ENCODE data around the gene NFIB. TPM values are rescaled to one million over a fixed set of nuclear protein-coding genes. Genes with fewer than 3 reads are reported as not detected.

The NFIB gene
- total RNA-seq, 5 donors from 2014 or later (not counting 1 experiment from before 2014, with no cell fraction given) = 0.15 to 0.89 (median 0.39) TPM; not detected in 1

GRCh38 chr9:14170392-14170931 is 143.5 kb downstream of the NFIB start:
- Mint-ChIP-seq H3K4me3 (no peak overlapping the region), H3K36me3 (no peaks in the 10 kb centered on the region), H3K27ac (no peak overlapping the region), H3K9me3 (peaks cover 0 to 7% (median 3%) of the 10 kb centered on the region in 3 donors), H3K4me1 (no peaks in the 10 kb centered on the region), H3K27me3 (peaks cover 0 to 6% of the 10 kb centered on the region in 2 donors)
- ATAC-seq (replicated peaks in 1 of 4) (no peak), DNase-seq (no peak)
- no peak overlapping the region for H3K27ac ChIP-seq (ENCODE audit: low read length)
- H3K27me3 ChIP-seq (replicated peaks in 1 of 2; ENCODE audit: control insufficient read depth in 2 of 2, extremely low read depth in 1 of 2, insufficient read depth in 2 of 2, low read length in 1 of 2) = no peaks in the 10 kb centered on the region
- no peaks in the 10 kb centered on the region for H3K36me3 ChIP-seq (ENCODE audit: control insufficient read depth in 2 of 2, extremely low read depth in 1 of 2, insufficient read depth in 1 of 2, low read length in 1 of 2)
- no CpG with 5 or more reads among the region's 2 CpGs for WGBS (ENCODE audit: insufficient coverage)
- no peaks in the 10 kb centered on the region for H3K9me3 ChIP-seq
- ChIA-PET CTCF (no interaction called here), POLR2A (no interaction called here)
- no peaks in the 10 kb centered on the region for H3K4me1 ChIP-seq (ENCODE audit: control insufficient read depth in 1 of 2, extremely low read depth in 1 of 2, insufficient read depth in 2 of 2, low read length in 2 of 2)
- H3K4me3 ChIP-seq (ENCODE audit: control insufficient read depth in 1 of 2, extremely low read depth in 1 of 2, low read length in 1 of 2) = no peak overlapping the region

- Mint-ChIP-seq H3K36me3 (no peaks in the 10 kb centered on the region), H3K9me3 (peaks cover 2 to 13% (median 3%) of the 10 kb centered on the region in 3 donors), H3K27me3 (peaks cover 2 to 6% of the 10 kb centered on the region in 2 donors), H3K4me1 (no peaks in the 10 kb centered on the region), H3K4me3 (no peak overlapping the region), H3K27ac (no peak overlapping the region)
- H3K27ac ChIP-seq (ENCODE audit: low read length) = no peak overlapping the region
- no peaks in the 10 kb centered on the region for H3K27me3 ChIP-seq (replicated peaks in 1 of 2; ENCODE audit: control insufficient read depth in 2 of 2, extremely low read depth in 1 of 2, insufficient read depth in 2 of 2, low read length in 1 of 2)
- H3K4me3 ChIP-seq (ENCODE audit: control insufficient read depth in 1 of 2, extremely low read depth in 1 of 2, low read length in 1 of 2) = no peak overlapping the region
- POLR2A ChIA-PET = no interaction called here
- DNase-seq (no peak), ATAC-seq (replicated peaks in 1 of 4) (no peak)
- no peaks in the 10 kb centered on the region for H3K36me3 ChIP-seq (ENCODE audit: control insufficient read depth in 2 of 2, extremely low read depth in 1 of 2, insufficient read depth in 1 of 2, low read length in 1 of 2)
- H3K9me3 ChIP-seq = no peaks in the 10 kb centered on the region
- 100% methylated on average over 2 of the region's 5 CpGs for WGBS (ENCODE audit: insufficient coverage)
- CTCF ChIA-PET = no interaction called here
- no peaks in the 10 kb centered on the region for H3K4me1 ChIP-seq (ENCODE audit: control insufficient read depth in 1 of 2, extremely low read depth in 1 of 2, insufficient read depth in 2 of 2, low read length in 2 of 2)
Observed at GRCh38 chr9:14168381-14168780, 145.6 kb downstream of the NFIB start.

- H3K27ac Mint-ChIP-seq = no peak overlapping the region
- H3K36me3 Mint-ChIP-seq = no peaks in the 10 kb centered on the region
- WGBS (ENCODE audit: insufficient coverage) = no CpG with 5 or more reads among the region's 4 CpGs
- peaks cover 0 to 8% (median 2%) of the 10 kb centered on the region in 3 donors for H3K9me3 Mint-ChIP-seq
- peaks cover 0 to 3% of the 10 kb centered on the region in 2 donors for H3K27me3 Mint-ChIP-seq
- Histone ChIP-seq H3K27me3 (replicated peaks in 1 of 2; ENCODE audit: control insufficient read depth in 2 of 2, extremely low read depth in 1 of 2, insufficient read depth in 2 of 2, low read length in 1 of 2) (no peaks in the 10 kb centered on the region), H3K36me3 (ENCODE audit: control insufficient read depth in 2 of 2, extremely low read depth in 1 of 2, insufficient read depth in 1 of 2, low read length in 1 of 2) (no peaks in the 10 kb centered on the region), H3K27ac (ENCODE audit: low read length) (no peak overlapping the region), H3K4me3 (ENCODE audit: control insufficient read depth in 1 of 2, extremely low read depth in 1 of 2, low read length in 1 of 2) (no peak overlapping the region), H3K9me3 (no peaks in the 10 kb centered on the region), H3K4me1 (ENCODE audit: control insufficient read depth in 1 of 2, extremely low read depth in 1 of 2, insufficient read depth in 2 of 2, low read length in 2 of 2) (no peaks in the 10 kb centered on the region)
- H3K4me3 Mint-ChIP-seq = no peak overlapping the region
- no peak for DNase-seq
- CTCF ChIA-PET = no interaction called here
- POLR2A ChIA-PET = no interaction called here
- no peak for ATAC-seq (replicated peaks in 1 of 4)
- H3K4me1 Mint-ChIP-seq = no peaks in the 10 kb centered on the region
Observed at GRCh38 chr9:14165376-14166035, 148.4 kb downstream of the NFIB start.

GRCh38 chr9:14164908-14165307 is 149.0 kb downstream of the NFIB start:
- ATAC-seq (replicated peaks in 1 of 4) = no peak
- Histone ChIP-seq H3K9me3 (no peaks in the 10 kb centered on the region), H3K4me3 (ENCODE audit: control insufficient read depth in 1 of 2, extremely low read depth in 1 of 2, low read length in 1 of 2) (no peak overlapping the region), H3K36me3 (ENCODE audit: control insufficient read depth in 2 of 2, extremely low read depth in 1 of 2, insufficient read depth in 1 of 2, low read length in 1 of 2) (no peaks in the 10 kb centered on the region), H3K27me3 (replicated peaks in 1 of 2; ENCODE audit: control insufficient read depth in 2 of 2, extremely low read depth in 1 of 2, insufficient read depth in 2 of 2, low read length in 1 of 2) (no peaks in the 10 kb centered on the region), H3K27ac (ENCODE audit: low read length) (no peak overlapping the region), H3K4me1 (ENCODE audit: control insufficient read depth in 1 of 2, extremely low read depth in 1 of 2, insufficient read depth in 2 of 2, low read length in 2 of 2) (no peaks in the 10 kb centered on the region)
- POLR2A ChIA-PET = no interaction called here
- H3K9me3 Mint-ChIP-seq = peaks cover 0 to 8% (median 2%) of the 10 kb centered on the region in 3 donors
- no peak overlapping the region for H3K27ac Mint-ChIP-seq
- 33% methylated on average over 1 of the region's 1 CpG for WGBS (ENCODE audit: insufficient coverage)
- peaks cover 0 to 3% of the 10 kb centered on the region in 2 donors for H3K27me3 Mint-ChIP-seq
- H3K36me3 Mint-ChIP-seq = no peaks in the 10 kb centered on the region
- H3K4me3 Mint-ChIP-seq = no peak overlapping the region
- H3K4me1 Mint-ChIP-seq = no peaks in the 10 kb centered on the region
- CTCF ChIA-PET = interaction anchor here in 1 of 2 donors (0.6 kb wide), 1 partner anchor 29 kb away, joined by 3 read pairs; no protein-coding TSS in a partner anchor
- DNase-seq = no peak

GRCh38 chr9:14159440-14160216 is 154.3 kb downstream of the NFIB start:
- POLR2A ChIA-PET = no interaction called here
- peaks cover 0 to 3% (median 2%) of the 10 kb centered on the region in 3 donors for H3K9me3 Mint-ChIP-seq

GRCh38 chr9:14158916-14159315 is 155.0 kb downstream of the NFIB start:
- Mint-ChIP-seq H3K4me3 (no peak overlapping the region), H3K36me3 (no peaks in the 10 kb centered on the region), H3K4me1 (peaks cover 0 to 5% (median 5%) of the 10 kb centered on the region in 3 donors), H3K27me3 (peaks cover 3 to 6% of the 10 kb centered on the region in 2 donors), H3K9me3 (peaks cover 0 to 5% (median 0%) of the 10 kb centered on the region in 3 donors), H3K27ac (no peak overlapping the region)
- no CpG with 5 or more reads among the region's 1 CpG for WGBS (ENCODE audit: insufficient coverage)
- no peaks in the 10 kb centered on the region for H3K4me1 ChIP-seq (ENCODE audit: control insufficient read depth in 1 of 2, extremely low read depth in 1 of 2, insufficient read depth in 2 of 2, low read length in 2 of 2)
- H3K27ac ChIP-seq (ENCODE audit: low read length) = no peak overlapping the region
- ChIA-PET CTCF (no interaction called here), POLR2A (no interaction called here)
- H3K4me3 ChIP-seq (ENCODE audit: control insufficient read depth in 1 of 2, extremely low read depth in 1 of 2, low read length in 1 of 2) = no peak overlapping the region
- H3K36me3 ChIP-seq (ENCODE audit: control insufficient read depth in 2 of 2, extremely low read depth in 1 of 2, insufficient read depth in 1 of 2, low read length in 1 of 2) = no peaks in the 10 kb centered on the region
- H3K9me3 ChIP-seq = no peaks in the 10 kb centered on the region
- no peak for ATAC-seq (replicated peaks in 1 of 4)
- DNase-seq = no peak
- H3K27me3 ChIP-seq (replicated peaks in 1 of 2; ENCODE audit: control insufficient read depth in 2 of 2, extremely low read depth in 1 of 2, insufficient read depth in 2 of 2, low read length in 1 of 2) = no peaks in the 10 kb centered on the region

More at GRCh38 chr9:14159440-14160216, 154.3 kb downstream of the NFIB start:
- WGBS (ENCODE audit: insufficient coverage) = no CpG with 5 or more reads among the region's 4 CpGs
- Histone ChIP-seq H3K36me3 (ENCODE audit: control insufficient read depth in 2 of 2, extremely low read depth in 1 of 2, insufficient read depth in 1 of 2, low read length in 1 of 2) (no peaks in the 10 kb centered on the region), H3K4me1 (ENCODE audit: control insufficient read depth in 1 of 2, extremely low read depth in 1 of 2, insufficient read depth in 2 of 2, low read length in 2 of 2) (no peaks in the 10 kb centered on the region), H3K9me3 (no peaks in the 10 kb centered on the region), H3K4me3 (ENCODE audit: control insufficient read depth in 1 of 2, extremely low read depth in 1 of 2, low read length in 1 of 2) (no peak overlapping the region), H3K27me3 (replicated peaks in 1 of 2; ENCODE audit: control insufficient read depth in 2 of 2, extremely low read depth in 1 of 2, insufficient read depth in 2 of 2, low read length in 1 of 2) (no peaks in the 10 kb centered on the region), H3K27ac (ENCODE audit: low read length) (no peak overlapping the region)
- CTCF ChIA-PET = no interaction called here
- DNase-seq (no peak), ATAC-seq (replicated peaks in 1 of 4) (no peak)
- no peaks in the 10 kb centered on the region for H3K36me3 Mint-ChIP-seq
- H3K4me1 Mint-ChIP-seq = peaks cover 0 to 5% (median 5%) of the 10 kb centered on the region in 3 donors
- peaks cover 3 to 5% of the 10 kb centered on the region in 2 donors for H3K27me3 Mint-ChIP-seq
- H3K27ac Mint-ChIP-seq = no peak overlapping the region
- H3K4me3 Mint-ChIP-seq = no peak overlapping the region

Measured in T-cell (primary cell).